GM18508 (cell line): ENCODE measurements around the gene LCN12.

ENCODE experiments used
- ATAC-seq: cut with Tn5 transposase; IDR thresholded peaks from one replicate; pipeline ENCODE4 v1.9.1; 2021; ENCODE audit warnings: moderate number of reproducible peaks; ENCODE audit not compliant: insufficient read depth, unreplicated experiment

The LCN12 gene

DNA sequence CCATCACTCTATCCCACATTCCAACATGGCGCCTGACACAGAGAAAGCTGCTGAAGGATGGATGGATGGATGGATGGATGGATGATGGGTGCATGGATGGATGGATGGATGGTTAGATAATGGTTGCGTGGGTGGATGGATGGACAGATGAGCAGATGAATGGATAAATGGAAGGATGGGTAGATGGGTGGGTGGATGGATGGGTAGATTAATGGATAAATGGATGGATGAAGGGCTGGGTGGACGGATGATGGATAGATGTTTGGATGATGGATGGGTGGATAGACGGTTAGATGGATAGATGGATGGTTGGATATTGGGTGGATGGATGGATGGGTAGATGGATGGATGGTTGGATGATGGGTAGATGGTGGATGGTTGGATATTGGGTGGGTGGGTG is 4.5 kb downstream of the LCN12 start:
- no peak for ATAC-seq

DNA sequence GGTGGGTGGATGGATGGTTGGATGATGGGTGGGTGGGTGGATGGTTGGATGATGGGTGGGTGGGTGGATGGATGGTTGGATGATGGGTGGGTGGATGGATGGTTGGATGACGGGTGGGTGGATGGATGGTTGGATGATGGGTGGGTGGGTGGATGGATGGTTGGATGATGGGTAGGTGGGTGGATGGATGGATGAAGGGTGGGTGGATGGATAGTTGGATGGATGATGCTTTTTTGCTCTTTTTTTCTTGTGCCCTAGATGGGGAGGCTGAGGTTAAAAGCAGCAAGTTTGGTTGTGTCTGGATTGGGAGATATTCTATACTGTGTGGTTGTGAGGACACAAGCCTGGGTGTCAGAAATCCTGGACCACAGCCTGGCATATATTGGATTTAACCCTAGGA is 5.4 kb downstream of the LCN12 start:
- ATAC-seq, result no peak

DNA sequence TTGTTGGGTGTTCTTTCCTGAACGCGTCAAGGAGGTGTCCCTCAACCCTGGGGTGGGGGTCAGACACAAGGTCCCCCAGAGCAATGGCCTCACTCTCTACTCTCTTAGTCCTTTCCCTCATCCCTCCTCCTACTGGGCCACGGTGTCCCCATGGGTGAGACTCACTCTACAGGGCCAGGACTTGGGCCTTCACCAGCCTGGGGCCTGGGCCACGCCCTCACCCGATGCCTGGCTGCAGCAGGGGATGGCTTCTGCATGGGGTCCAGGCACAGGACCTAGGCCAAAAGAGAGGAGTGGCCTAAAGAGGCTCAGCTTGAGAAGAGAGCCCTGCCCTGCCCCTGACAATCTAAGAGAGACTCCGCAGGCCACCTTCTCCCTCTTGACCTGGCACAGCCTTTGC is 5.8 kb downstream of the LCN12 start:
- no peak for ATAC-seq

DNA sequence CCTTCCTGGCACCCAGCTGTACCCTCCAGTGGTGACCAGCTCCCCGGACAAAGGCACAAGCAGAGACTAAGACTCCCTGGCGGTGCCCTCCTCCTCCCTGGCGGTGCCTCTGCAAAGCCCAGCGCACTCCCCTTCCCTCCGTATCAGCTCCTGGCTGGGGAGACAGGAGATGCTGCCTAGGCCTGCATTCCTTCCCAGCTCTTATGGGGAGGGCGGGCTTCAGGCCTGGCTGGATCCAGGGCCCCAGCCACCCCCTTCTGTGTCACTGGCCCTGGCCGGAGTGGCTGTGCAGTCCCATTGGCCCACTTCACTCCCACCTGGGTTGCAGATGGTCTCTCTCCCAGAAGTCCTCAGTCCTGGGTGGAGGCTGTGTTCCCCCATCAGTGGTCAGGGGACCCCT is 6.4 kb downstream of the LCN12 start:
- ATAC-seq, result no peak

DNA sequence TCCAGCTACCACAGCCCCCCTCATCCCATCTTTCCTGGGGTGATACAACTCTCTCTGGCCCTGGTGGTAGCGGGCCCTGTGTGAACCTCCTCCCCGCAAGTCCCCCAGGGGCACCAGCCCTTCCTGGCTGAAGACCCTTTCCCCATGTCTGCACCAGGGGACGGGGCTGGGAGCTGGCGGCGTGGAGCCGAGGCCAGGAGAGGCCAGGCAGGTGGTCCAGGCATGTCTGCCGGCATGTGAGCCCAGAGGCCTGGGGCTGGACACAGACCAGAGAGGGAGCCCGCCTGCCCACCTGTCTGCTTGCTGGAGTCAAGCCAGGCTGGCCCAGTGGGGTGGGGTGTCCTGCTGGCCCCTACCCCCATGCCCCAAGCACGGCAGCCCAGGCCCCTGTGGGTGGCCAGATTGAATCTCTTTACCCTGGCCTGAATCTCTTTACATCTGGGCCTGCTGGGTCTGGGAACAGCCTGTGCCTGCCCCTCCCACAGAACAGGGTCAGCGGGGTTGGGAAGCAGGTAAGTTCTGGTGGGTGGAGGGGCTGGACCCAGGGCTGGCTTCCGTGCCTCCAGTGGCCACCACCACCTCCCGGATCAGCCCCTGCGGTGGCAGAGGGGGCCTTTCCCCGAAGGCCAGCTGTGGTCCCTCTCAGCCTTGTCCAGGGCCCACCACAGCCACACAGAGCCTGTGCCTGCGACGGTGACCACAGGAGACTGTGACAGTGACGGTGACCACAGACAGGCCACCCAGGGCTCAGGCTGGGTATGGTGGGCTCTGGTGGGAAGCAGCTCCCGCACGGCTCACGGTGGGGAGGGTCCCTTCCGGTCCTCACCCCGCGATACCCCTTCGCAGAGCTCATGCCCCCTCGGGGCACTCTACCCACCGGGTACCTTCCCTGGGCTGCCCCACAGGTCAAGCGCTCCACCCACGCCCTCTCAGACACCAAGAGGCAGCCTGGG is 7.1 kb downstream of the LCN12 start:
- no peak for ATAC-seq

DNA sequence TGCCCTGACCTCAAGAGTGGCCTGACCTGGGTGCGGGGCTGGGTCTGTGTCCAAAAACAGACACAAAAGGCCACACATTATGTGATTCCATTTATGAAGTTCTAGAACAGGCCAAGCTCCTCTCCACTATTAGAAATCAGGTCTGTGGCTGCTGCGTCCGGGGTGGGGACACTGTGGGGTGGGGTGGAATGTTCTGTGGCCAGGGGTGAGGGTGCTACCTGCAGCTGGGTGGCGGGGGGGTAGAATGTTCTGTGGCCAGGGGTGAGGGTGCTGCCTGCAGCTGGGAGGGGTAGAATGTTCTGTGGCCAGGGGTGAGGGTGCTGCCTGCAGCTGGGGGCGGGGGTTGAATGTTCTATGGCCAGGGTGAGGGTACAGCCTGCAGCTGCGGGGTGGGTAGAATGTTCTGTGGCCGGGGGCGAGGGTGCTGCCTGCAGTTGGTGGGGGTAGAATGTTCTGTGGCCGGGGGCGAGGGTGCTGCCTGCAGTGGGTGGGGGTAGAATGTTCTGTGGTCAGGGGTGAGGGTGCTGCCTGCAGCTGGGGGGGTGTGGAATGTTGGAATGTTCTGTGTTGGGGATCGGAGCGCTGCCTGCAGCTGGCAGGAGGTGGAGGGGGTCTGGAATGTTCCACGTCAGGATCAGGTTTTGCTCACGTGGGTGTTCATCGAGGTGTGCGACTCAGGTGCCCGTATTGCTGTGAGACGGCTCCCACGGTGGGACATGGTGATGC is 8.3 kb downstream of the LCN12 start:
- ATAC-seq, result no peak

DNA sequence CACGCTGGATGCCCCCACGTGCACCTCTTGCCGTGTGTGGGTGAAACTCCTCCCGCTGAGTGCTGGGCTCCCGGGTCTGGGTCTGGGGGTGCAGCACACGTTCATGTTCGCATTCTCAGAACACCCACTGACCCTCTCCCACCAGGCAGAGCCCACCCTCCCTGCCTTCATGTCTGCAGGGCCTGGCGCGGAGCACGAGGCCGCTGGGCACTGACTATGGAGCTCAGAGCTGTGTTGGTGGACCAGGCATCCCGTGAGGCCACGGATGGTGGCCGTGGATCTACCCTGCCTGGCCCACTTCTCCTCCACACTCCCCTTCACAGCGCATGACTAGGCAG is 8.8 kb downstream of the LCN12 start:
- no peak for ATAC-seq

DNA sequence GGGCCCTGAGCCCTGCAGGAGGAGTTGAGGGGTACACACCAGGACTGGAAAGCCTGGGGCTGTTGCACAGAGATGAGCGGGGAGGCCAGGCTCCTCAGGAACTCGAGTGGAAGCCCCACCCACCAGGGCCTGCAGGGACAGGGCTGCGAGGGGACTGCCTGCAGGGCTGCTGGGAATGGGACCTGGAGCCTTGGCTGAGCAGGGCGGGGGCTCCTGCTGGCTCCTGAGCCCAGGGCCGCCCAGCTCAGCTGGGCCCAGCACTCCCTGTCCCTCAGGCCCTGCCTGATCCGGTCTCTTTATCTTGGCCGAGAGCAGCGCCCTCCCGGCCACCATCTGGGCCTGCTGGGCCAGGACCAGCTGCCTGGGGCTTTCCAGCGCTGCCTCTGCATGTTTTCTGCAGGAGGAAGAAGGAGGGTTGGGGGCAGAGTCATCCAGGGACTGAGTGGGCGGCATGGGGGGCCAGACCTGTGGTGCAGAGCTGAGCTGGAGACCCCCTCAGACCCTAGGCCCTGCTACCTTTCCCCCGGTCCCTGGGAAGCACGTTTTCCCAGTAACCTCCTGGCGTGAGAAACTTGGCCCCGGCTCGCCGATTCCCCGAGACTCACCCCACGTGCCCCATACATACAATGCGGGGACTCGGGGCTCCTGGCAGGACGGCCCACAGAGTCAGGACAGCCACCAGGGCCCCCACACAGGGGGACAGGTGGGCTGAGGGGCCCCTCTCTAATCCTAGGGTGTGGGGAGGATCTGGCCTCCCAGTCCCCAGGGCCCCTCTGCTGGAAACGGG is 9.4 kb downstream of the LCN12 start:
- no peak for ATAC-seq

DNA sequence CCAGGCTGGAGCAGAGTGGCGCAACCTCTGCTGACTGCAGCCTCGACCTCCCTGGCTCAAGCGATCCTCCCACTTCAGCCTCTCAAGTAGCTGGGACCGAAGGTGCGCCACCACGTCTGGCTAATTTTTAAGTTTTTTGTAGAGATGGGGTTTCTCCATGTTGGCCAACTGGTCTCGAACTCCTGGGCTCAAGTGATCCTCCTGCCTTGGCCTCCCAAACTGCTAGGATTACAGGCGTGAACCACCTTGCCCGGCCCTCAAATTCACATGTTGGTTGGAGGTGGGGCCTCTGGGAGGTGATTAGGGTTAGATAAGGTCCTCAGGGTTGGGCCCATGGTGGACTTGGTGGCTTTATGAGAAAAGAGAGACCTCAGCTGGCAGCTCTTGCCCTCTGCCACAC is 10.1 kb downstream of the LCN12 start:
- ATAC-seq, result no peak

DNA sequence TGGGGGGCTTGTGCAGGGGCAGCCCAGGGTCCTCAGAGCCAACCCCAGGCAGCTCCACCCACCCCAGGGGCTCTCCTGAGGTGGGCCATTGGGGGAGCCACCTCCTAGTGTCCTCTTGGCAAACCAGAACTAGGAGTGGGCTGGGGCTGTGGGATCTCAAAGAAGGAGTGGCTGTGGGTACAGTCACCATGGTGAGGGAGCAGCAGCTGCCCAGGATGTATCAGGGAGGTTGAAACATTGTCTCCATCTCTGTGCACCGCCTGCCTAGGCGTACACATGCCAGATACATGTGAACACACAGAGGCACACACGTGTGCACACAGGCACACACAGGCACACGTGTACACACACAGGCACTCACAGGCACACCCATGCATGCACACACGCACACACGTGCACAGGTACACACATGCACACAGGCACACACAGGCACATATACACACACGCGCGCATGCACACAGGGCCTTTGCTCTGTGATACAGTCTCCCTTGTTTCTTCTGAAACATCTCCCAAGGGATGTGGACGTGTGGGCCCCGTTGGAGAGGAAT is 10.7 kb downstream of the LCN12 start:
- no peak for ATAC-seq

DNA sequence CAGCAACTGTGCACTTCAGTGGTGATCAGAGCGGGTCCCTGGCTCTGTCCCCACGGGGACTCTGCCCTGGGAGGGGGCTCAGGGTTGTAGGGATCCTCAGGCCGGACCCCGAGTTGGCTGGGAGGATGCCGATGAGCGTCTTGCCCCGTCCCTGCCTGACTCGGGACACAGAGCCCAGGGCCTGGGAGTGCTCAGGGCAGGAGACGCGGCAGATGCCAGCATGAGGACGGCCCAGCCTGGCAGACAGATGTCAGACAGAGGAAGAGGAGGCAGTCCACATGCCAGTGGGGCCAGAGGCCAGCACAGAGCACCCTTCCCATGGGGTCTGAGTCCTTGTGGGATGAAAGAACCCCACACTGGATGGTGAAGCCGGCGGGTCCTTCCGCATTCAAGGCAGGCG is 11.3 kb downstream of the LCN12 start:
- ATAC-seq, result no peak

DNA sequence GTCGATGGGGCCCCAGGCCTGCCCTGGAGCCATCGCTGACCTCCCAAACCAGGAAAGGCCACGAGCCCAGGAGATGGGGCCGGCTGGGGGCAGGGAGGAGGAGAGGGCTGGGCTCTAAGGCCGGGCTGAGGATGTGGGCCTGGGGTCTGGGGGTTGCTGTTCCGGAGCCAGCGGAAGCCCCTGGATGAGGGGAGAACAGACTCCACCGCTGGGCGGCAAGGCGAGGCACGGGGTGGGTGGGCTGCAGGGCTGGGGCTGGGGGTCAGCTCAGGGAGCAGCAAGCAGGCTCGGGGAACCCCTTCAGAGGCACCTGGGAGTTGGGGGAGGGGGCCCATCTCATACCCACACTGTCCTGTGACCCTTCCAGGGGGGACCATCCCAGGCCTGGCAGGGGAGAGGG is 11.7 kb downstream of the LCN12 start:
- no peak for ATAC-seq

DNA sequence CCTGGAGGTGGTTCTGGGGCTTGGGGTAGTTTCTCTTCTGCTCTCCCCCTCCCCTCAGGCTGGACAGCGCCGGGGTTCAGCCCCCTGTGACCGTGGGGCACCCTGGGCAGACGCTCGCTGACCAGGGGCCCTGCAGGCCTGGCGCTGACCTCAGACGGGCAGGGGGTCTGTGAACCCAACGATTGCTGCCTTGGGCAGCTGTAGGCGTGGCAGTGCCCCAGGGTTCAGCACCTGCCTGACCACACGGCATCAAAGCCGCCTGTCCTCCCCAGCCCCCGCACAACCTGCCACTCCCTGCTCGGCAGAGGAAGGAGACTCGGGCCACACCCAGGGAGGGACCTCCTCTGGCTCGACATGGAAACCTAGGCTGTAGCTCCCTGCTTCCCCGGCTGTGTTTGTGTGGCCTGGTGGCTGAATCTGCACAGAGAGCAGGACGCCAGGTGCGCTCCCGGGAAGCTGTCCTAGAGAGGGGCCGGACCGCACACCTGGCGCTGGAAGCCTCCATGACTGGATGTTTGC is 12.2 kb downstream of the LCN12 start:
- ATAC-seq, result no peak

DNA sequence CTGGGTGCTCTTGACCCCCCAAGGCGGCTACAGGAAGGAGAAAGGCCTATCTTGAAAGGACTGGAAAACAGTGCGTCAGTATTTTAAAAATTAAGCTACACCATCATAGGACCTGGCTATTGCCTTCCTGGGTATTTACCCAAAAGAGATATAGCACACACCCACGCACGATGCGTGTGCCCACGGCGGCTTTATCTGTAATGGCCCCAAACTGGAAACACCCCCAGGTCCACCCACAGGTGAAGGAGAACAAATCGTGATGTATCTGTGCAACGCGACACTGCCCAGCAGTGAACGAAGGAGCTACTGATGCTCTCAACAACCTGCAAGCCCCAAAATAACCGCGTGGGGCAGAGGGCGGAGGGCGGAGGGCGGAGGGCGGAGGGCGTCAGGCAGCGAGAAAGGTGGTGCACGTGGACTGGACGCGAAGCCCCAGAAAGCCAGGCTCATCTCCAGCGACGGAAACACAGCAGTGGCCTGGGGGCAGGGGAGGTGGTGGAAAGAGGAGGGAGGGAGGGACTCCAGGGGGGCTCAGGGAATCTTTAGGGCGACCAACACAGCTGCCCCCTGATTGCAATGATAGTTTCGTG is 12.9 kb downstream of the LCN12 start:
- no peak for ATAC-seq

DNA sequence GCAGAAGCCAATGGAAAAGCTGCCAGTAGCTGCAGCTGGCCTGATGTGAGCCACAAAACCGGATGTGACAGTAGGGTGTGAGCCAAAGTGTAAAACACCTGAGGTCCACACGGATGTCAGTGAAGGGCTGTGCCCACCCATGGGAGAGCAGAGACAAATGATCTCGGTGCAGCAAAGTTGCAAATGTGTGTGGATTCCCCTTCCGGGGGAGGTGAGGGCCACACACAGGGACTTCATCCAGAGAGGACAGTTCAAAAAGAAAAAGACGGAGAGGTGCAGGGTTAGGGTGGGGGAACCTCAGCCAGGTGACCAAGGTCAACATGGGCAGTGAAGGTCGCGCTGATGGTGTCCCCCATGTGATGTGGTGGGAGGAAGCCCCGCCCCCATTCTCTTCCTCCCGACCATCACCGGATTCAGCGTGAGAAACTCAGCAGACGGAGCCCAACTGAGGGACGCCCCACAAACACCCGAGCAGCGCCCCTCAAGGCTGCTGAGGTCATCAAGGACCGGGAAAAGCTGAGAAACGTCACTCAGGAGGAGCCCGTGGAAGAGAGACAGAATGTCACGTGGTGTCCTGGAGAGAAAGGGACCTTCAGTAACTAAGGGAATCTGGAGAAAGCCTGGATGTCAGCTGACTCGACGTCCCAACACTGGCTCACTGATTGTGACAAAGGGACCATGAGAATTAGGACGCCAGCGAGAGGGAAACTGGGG is 13.9 kb downstream of the LCN12 start:
- no peak for ATAC-seq

DNA sequence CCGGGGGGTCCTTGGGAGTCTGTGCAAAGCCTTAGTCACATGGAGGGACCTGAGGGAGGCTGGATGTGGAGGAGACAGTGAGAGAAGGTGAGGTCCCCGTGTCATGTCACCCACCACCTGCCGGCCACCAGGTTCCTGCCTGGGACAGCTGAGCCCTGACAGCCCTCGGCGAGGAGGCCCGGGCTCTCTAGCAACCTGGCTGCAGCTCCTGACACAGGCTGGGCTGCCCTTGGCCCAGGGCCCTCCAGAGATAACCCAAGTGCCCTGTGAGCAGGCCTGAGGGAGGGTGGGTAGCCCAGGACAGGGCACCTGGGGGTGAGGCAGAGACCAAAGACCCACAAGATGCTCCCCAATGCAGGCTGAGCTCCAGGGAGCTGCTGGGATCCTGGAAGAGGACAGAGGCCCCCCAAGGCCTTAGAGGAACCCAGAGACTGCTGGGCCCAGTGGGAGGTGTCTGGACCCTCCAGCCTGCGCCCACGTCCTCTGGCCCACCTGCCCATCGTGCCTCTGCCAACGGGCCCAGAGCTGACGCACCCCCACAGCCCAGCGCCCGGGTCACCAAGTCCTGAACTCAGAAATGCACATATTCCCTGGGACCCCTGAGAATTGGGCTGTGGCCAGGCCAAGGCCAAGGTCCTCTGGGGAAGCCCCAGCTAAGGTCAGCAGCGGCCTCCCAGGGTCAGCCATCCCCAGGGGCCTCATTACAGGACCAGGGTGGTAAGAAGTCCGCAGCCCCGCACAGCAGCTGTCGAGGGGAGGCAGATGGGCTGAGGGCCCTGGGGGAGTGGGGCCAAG is 16.5 kb downstream of the LCN12 start:
- ATAC-seq, result no peak

DNA sequence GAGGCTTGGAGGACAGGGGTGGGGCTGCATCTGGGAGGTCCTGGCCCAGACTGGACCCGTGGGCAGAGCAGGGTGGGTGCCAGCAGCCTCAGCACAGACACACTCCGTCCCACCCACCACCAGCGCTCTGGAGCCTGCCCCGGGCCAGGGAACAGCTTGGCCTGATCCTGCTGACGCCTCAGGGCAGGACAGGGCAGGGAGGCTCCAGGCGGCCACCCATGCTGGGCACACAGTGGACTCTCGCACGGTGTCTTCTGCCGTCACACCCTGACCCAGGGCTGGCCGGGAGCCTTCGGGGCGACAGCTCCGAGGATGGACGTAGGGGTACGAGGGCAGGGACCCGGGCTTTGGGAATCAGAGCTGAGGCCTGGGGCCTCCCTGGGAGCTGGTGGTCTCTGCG is 17.1 kb downstream of the LCN12 start:
- ATAC-seq, result no peak

DNA sequence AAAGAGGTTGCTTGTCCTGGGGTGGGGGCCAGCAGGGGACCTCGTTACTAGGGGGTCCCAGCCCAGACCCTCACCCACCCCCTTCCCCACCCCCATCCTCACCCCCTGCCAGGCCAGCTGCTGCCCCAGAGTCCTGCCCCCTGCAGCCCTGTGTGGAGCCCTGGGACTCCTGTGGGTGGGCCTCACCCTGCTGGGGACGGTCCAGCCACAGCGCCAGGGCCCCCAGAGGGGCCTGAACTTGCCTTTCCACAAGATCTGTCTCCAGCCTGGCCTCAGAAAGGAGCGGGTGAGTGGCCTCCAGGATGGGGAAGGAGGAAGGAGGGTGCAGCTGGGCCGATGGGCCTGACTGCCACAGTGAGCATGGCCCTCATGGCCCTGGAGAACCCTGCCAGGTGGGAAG is 17.7 kb downstream of the LCN12 start:
- ATAC-seq, result no peak

DNA sequence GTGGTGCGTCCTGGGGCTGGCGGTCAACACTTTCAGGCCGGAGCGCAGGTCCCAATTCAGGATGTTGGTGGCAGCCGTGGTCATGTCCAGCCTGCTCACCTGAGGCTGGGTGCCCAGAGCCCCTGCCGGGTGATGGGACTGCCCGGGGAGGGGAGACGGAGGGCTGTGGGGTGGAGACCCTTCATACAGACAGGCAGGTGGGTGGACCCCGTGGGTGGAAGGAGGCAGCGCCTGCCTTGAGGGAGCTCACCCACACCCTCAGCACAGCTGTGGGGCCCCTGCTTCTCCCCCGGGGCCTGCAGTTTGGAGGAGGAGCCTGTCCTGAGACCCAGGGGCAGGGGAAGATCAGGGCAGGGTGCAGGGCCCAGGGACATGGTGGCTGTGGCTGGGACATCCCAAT is 18.3 kb downstream of the LCN12 start:
- no peak for ATAC-seq
